T-helper 17 cell (primary cell): ENCODE results near the gene SPIRE2. TPM values are rescaled to one million over a fixed set of nuclear protein-coding genes. Genes with fewer than 3 reads are reported as not detected.
"Not testable (repeated sequence)": the region's sequence is repeated elsewhere in the genome, so short reads cannot be mapped to it uniquely, and the experiment has no call there.

Experiments used
- ATAC-seq: fragments of 150-1000 bp; cut with Tn5 transposase; 2 replicates; pipeline ENCODE4 v1.10.0; 2021; ENCODE audit warnings: mild to moderate bottlenecking, moderate library complexity
- DNase-seq, 3 donors: peaks; one replicate each; pipeline versions ENCODE4 v3.0.0 to v3.0.0-alpha.2; 2020 to 2021
- H3K9me3 ChIP-seq: one replicate; pipeline ENCODE4 v1.7.0; 2013; ENCODE audit warnings: low read length, mild to moderate bottlenecking; ENCODE audit not compliant: control insufficient read depth, poor library complexity, severe bottlenecking
- H3K27ac Mint-ChIP-seq: one replicate; pipeline ENCODE4 v1.8.0; 2022; ENCODE audit warnings: mild to moderate bottlenecking, moderate library complexity, mixed read lengths
- H3K27me3 Mint-ChIP-seq: one replicate; pipeline ENCODE4 v1.8.0; 2022; ENCODE audit warnings: mixed read lengths
- H3K36me3 Mint-ChIP-seq: one replicate; pipeline ENCODE4 v1.8.0; 2022; ENCODE audit warnings: low read depth, mixed read lengths
- H3K4me1 Mint-ChIP-seq: one replicate; pipeline ENCODE4 v1.8.0; 2022; ENCODE audit warnings: mild to moderate bottlenecking, mixed read lengths
- H3K4me3 Mint-ChIP-seq: one replicate; pipeline ENCODE4 v1.8.0; 2022; ENCODE audit warnings: mild to moderate bottlenecking, moderate library complexity, mixed read lengths
- total RNA-seq, 4 donors: library from RNA in 2 of 4; stranded (reverse) in 2 of 4; gene quantifications; one replicate each; pipeline ENCODE4 v1.2.3 and lab custom pipeline; 2022 to 2026

Gene SPIRE2
- total RNA-seq, 2 donors from 2014 or later: 1.3 to 3.3 TPM

- DNase-seq: no peak
- H3K9me3 ChIP-seq: no peaks in the 10 kb centered on the region
- no peak for ATAC-seq
- Mint-ChIP-seq H3K27ac (no peak overlapping the region), H3K4me1 (peaks cover 12% of the 10 kb centered on the region), H3K36me3 (no peaks in the 10 kb centered on the region), H3K27me3 (no peaks in the 10 kb centered on the region), H3K4me3 (no peak overlapping the region)
Measured at GRCh38 chr16:89795676-89796075, 32.6 kb upstream of the SPIRE2 start.

- no peaks in the 10 kb centered on the region for H3K36me3 Mint-ChIP-seq
Measured at GRCh38 chr16:89796104-89796503, 32.2 kb upstream of the SPIRE2 start.

DNA sequence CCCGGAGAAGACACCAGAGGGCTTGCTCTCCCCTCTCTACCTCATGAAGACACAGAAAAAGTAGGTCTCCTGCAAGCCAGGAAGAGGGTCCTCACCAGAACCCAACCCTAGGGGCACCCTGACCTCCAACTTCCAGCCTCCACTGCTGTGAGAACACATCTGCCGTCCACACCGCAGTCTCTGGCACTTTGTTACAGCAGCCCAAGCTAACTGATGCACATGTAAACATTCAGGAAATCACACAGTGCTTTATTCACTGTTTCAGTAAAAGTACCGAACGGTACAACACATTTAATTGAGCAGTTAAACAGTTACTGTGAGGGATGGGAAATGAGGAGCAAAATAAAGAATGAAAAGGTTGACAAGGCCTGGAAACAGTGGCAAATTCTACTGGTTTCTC lies 30.1 kb upstream of the SPIRE2 start:
- DNase-seq (no peak), ATAC-seq (no peak)
- Mint-ChIP-seq H3K4me3 (no peak overlapping the region), H3K36me3 (no peaks in the 10 kb centered on the region), H3K27ac (no peak overlapping the region), H3K27me3 (no peaks in the 10 kb centered on the region), H3K4me1 (peaks cover under 1% of the 10 kb centered on the region)
- H3K9me3 ChIP-seq: no peaks in the 10 kb centered on the region

More at GRCh38 chr16:89796104-89796503, 32.2 kb upstream of the SPIRE2 start:
- H3K9me3 ChIP-seq: no peaks in the 10 kb centered on the region
- DNase-seq (no peak), ATAC-seq (no peak)
- no peak overlapping the region for H3K27ac Mint-ChIP-seq
- peaks cover 12% of the 10 kb centered on the region for H3K4me1 Mint-ChIP-seq
- no peaks in the 10 kb centered on the region for H3K27me3 Mint-ChIP-seq
- H3K4me3 Mint-ChIP-seq: no peak overlapping the region

DNA sequence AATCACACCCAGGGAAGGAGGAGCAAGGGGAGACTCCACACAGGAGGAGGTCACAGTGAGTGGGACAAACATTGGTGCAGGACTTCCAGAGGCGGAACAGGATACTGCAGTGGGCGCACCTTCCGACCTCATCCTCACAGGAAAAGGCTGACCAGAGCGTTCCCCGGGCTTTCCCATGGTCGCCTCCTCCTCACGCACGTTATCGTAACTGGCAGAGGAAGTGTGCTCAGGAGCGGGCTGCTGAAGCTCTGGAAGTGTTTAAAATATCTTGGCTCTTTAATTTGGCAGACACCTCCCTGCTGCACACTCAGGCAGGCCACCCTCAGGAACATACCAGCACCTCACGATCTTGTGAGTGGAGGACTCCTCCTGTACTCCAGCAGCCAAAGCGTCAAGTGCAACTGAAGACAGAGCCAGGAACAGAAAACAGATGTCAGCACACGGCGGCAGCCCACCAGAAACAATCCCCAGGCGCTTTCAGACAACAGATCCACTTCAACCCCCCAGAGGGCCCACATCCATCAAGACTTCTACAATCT lies 29.4 kb upstream of the SPIRE2 start:
- DNase-seq: no peak
- no peaks in the 10 kb centered on the region for H3K9me3 ChIP-seq
- Mint-ChIP-seq H3K4me3 (no peak overlapping the region), H3K4me1 (no peaks in the 10 kb centered on the region), H3K36me3 (no peaks in the 10 kb centered on the region), H3K27ac (no peak overlapping the region), H3K27me3 (no peaks in the 10 kb centered on the region)
- ATAC-seq: no peak

GRCh38 chr16:89801800-89802199 lies 26.5 kb upstream of the SPIRE2 start:
- no peak overlapping the region for H3K27ac Mint-ChIP-seq
- H3K9me3 ChIP-seq: no peaks in the 10 kb centered on the region
- ATAC-seq (no peak), DNase-seq (no peak)
- no peaks in the 10 kb centered on the region for H3K4me1 Mint-ChIP-seq
- no peaks in the 10 kb centered on the region for H3K36me3 Mint-ChIP-seq
- H3K4me3 Mint-ChIP-seq: no peak overlapping the region
- H3K27me3 Mint-ChIP-seq: no peaks in the 10 kb centered on the region

DNA sequence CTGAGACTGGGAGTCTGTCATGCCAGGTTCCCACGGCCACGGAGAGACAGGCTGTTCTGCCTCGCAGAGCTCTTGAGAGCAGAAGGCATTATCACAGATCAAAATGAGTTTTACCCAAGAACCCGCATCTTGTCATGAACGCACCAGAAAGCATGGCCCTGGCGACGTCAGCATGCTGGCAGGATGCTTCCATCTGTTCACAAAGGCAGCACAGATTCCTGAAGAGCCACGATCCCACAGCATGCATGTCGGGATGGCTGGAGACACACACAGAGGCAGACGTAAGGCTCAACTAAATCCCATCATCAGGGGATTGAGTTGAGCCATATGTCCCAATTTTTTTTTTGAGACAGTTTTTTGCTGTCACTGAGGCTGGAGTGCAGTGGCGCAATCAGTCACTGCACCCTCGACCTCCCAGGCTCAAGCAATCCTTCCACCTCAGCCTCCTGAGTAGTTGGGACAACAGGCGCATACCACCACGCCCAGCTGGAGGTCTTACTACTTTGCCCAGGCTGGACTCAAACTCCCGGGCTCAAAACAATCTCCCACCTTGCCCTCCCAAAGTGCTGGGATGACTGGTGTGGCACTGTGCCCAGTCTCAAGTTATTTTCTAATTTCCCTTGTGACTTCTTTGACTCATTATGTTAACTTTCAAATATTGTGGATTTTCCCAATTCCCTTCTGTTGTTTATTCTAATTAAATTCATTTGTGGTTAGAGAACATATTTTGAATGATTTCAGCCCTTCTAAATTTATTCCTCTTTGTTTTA lies 23.0 kb upstream of the SPIRE2 start:
- H3K27ac Mint-ChIP-seq: no peak overlapping the region
- DNase-seq (no peak), ATAC-seq (no peak)
- no peaks in the 10 kb centered on the region for H3K9me3 ChIP-seq
- H3K27me3 Mint-ChIP-seq: no peaks in the 10 kb centered on the region
- peaks cover 3% of the 10 kb centered on the region for H3K36me3 Mint-ChIP-seq
- no peaks in the 10 kb centered on the region for H3K4me1 Mint-ChIP-seq
- no peak overlapping the region for H3K4me3 Mint-ChIP-seq

GRCh38 chr16:89806589-89807193 lies 21.6 kb upstream of the SPIRE2 start:
- not testable (repeated sequence) for H3K36me3 Mint-ChIP-seq, H3K27me3 Mint-ChIP-seq, ATAC-seq, H3K9me3 ChIP-seq, H3K4me3 Mint-ChIP-seq, DNase-seq, H3K4me1 Mint-ChIP-seq, H3K27ac Mint-ChIP-seq

- Mint-ChIP-seq H3K4me1 (no peaks in the 10 kb centered on the region), H3K4me3 (no peak overlapping the region), H3K27me3 (no peaks in the 10 kb centered on the region), H3K36me3 (peaks cover 3% of the 10 kb centered on the region), H3K27ac (no peak overlapping the region)
- DNase-seq (no peak), ATAC-seq (no peak)
- H3K9me3 ChIP-seq: no peaks in the 10 kb centered on the region
Measured at GRCh38 chr16:89808475-89808874, 19.8 kb upstream of the SPIRE2 start.

- ATAC-seq: no peak
- DNase-seq: no peak
- H3K9me3 ChIP-seq: no peaks in the 10 kb centered on the region
- Mint-ChIP-seq H3K27me3 (no peaks in the 10 kb centered on the region), H3K36me3 (peaks cover 3% of the 10 kb centered on the region), H3K27ac (no peak overlapping the region), H3K4me1 (no peaks in the 10 kb centered on the region), H3K4me3 (no peak overlapping the region)
Measured at GRCh38 chr16:89811321-89811720, 17.0 kb upstream of the SPIRE2 start.

GRCh38 chr16:89815639-89816348 lies 12.5 kb upstream of the SPIRE2 start:
- H3K9me3 ChIP-seq: no peaks in the 10 kb centered on the region
- ATAC-seq: peak; percentile 12
- no peaks in the 10 kb centered on the region for H3K36me3 Mint-ChIP-seq
- H3K4me1 Mint-ChIP-seq: peaks cover 13% of the 10 kb centered on the region
- DNase-seq: peak in 1 of 3 donors; percentile 20
- H3K4me3 Mint-ChIP-seq: peak overlapping the region; percentile 73
- H3K27me3 Mint-ChIP-seq: no peaks in the 10 kb centered on the region
- no peak overlapping the region for H3K27ac Mint-ChIP-seq

DNA sequence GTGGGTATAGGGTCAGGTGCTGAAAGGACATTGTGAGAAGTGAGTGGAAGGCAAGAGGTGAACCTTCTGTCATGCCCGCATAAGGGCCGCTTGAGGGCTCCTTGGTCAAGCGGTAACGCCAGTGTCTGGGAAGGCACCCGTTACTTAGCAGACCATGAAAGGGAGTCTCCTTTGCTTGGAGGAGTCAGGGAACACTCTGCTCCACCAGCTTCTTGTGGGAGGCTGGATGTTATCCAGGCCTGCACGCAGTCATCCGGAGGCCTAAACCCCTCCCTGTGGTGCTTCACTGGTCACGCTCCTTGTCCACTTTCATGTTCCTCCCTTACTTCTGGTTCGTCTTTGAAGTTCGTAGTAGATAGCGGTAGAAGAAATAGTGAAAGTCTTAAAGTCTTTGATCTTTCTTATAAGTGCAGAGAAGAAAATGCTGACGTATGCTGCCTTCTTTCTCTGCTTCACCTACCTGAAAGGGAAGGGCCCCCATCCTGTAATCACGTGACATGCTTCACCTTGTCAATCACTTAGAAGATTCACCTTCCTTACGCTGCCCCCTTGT lies 9.3 kb upstream of the SPIRE2 start:
- not testable (repeated sequence) for ATAC-seq, H3K9me3 ChIP-seq, H3K36me3 Mint-ChIP-seq, H3K27ac Mint-ChIP-seq, DNase-seq, H3K27me3 Mint-ChIP-seq
- Mint-ChIP-seq H3K4me1 (peaks cover 13% of the 10 kb centered on the region), H3K4me3 (peak overlapping the region; percentile 78)

- H3K4me3 Mint-ChIP-seq: peak overlapping the region; percentile 78
- ATAC-seq, H3K36me3 Mint-ChIP-seq, DNase-seq, H3K27me3 Mint-ChIP-seq, H3K9me3 ChIP-seq: not testable (repeated sequence)
- peaks cover 13% of the 10 kb centered on the region for H3K4me1 Mint-ChIP-seq
- H3K27ac Mint-ChIP-seq: peak overlapping the region; percentile 9
Measured at GRCh38 chr16:89819448-89819847, 8.8 kb upstream of the SPIRE2 start.
